ENCODE measurements around the gene GRIA3. TPM values are rescaled to one million over a fixed set of nuclear protein-coding genes. Genes with fewer than 3 reads are reported as not detected.
"Not testable (repeated sequence)": the region's sequence is repeated elsewhere in the genome, so short reads cannot be mapped to it uniquely, and the experiment has no call there.

Gene GRIA3
- total RNA-seq, 4 donors from 2014 or later, result 0.45 to 0.83 (median 0.56) TPM

- no peak for DNase-seq (ENCODE audit: extremely low spot score)
- intact Hi-C loops (cut with DNase I), result no loop called here
- TF ChIP-seq CTCF (IDR thresholded peaks at IDR 0.05) (no peak), POLR2AphosphoS5 (IDR thresholded peaks at IDR 0.05) (no peak), EP300 (IDR thresholded peaks at IDR 0.05) (no peak), POLR2A (IDR thresholded peaks at IDR 0.05; ENCODE audit: low read depth) (no peak)
- no peaks in the 10 kb centered on the region for H3K4me1 ChIP-seq
- 59% methylated on average over 2 of the region's 2 CpGs for WGBS
- no peak overlapping the region for H3K27ac ChIP-seq (replicated peaks in 1 of 4)
- H3K36me3 ChIP-seq, result no peaks in the 10 kb centered on the region
- no peak overlapping the region for H3K4me3 ChIP-seq
- H3K27me3 ChIP-seq, result no peaks in the 10 kb centered on the region
- peaks cover 0 to 9% (median 0%) of the 10 kb centered on the region in 4 donors for H3K9me3 ChIP-seq
Measured at GRCh38 chrX:123525123-123525725, 341.1 kb downstream of the GRIA3 start.

GRCh38 chrX:123530726-123531125, 346.6 kb downstream of the GRIA3 start:
- DNase-seq (ENCODE audit: extremely low spot score); H3K4me1 ChIP-seq; H3K4me3 ChIP-seq; H3K36me3 ChIP-seq; intact Hi-C loops (cut with DNase I); H3K27ac ChIP-seq (replicated peaks in 1 of 4); H3K27me3 ChIP-seq: not testable (repeated sequence)
- peaks cover 0 to 14% (median 0%) of the 10 kb centered on the region in 4 donors for H3K9me3 ChIP-seq
- 55% methylated on average over 1 of the region's 1 CpG for WGBS

All from esophagus muscularis mucosa (tissue), 4 donors.